Fibroblast of villous mesenchyme (primary cell): ENCODE results near the gene SPATS1. TPM values are rescaled to one million over a fixed set of nuclear protein-coding genes. Genes with fewer than 3 reads are reported as not detected.

Experiments
- DNase-seq: peaks from one replicate; pipeline ENCODE4 v3.0.0-alpha.2; 2010; ENCODE audit warnings: low read depth
- H3K4me3 ChIP-seq: 2 replicates; pipeline ENCODE4 v1.5.1; 2011; ENCODE audit warnings: low read depth, mild to moderate bottlenecking, low read length
- CTCF ChIP-seq: IDR thresholded peaks from 2 replicates; pipeline ENCODE4 v1.5.1; 2012; ENCODE audit warnings: low read depth, mild to moderate bottlenecking, low read length; ENCODE audit not compliant: insufficient read depth
- total RNA-seq: library from RNA; depleted of rRNA; stranded (reverse); fragments of >200 nt; gene quantifications from 2 replicates; pipeline ENCODE4 v1.2.3, GENCODE V29; 2012

The SPATS1 gene
- total RNA-seq, 1 donor, result not detected

GRCh38 chr6:44356487-44356886 is 14.0 kb downstream of the SPATS1 start:
- H3K4me3 ChIP-seq, result no peak overlapping the region
- no peak for DNase-seq
- no peak for TF ChIP-seq CTCF

GRCh38 chr6:44359973-44360372 is 17.5 kb downstream of the SPATS1 start:
- TF ChIP-seq CTCF, result no peak
- H3K4me3 ChIP-seq, result no peak overlapping the region
- DNase-seq, result no peak

- H3K4me3 ChIP-seq, result no peak overlapping the region
- no peak for DNase-seq
- TF ChIP-seq CTCF, result no peak
These were observed 19.5 kb downstream of the SPATS1 start for GRCh38 chr6:44361947-44362346.

GRCh38 chr6:44363377-44363926 is 21.0 kb downstream of the SPATS1 start:
- DNase-seq, result no peak
- no peak for TF ChIP-seq CTCF
- H3K4me3 ChIP-seq, result no peak overlapping the region

- no peak overlapping the region for H3K4me3 ChIP-seq
- DNase-seq, result no peak
- TF ChIP-seq CTCF, result no peak
These were observed 24.3 kb downstream of the SPATS1 start for GRCh38 chr6:44366781-44367180.

- no peak for TF ChIP-seq CTCF
- no peak for DNase-seq
- no peak overlapping the region for H3K4me3 ChIP-seq
These were observed 25.2 kb downstream of the SPATS1 start for GRCh38 chr6:44367681-44368080.

- H3K4me3 ChIP-seq, result no peak overlapping the region
- no peak for DNase-seq
- TF ChIP-seq CTCF, result no peak
These were observed 30.6 kb downstream of the SPATS1 start for GRCh38 chr6:44373051-44373450.
